K562 (cell line): ENCODE measurements around the gene NECAB2. TPM values are rescaled to one million over a fixed set of nuclear protein-coding genes. Genes with fewer than 3 reads are reported as not detected.

Experiments used
- ATAC-seq: fragments of 200-7000 bp; cut with Tn5 transposase; 3 replicates; pipeline ENCODE4 v1.9.1; 2020; ENCODE audit warnings: moderate library complexity
- BruUV-seq: library from RNA; stranded (reverse); fragments of 400-500 nt; replicated peaks from 2 replicates; lab custom pipeline; 2021; lab: Mats Ljungman, UMichigan
- CTCF ChIA-PET: fragments of 300-600 bp; formaldehyde crosslinking; extraction: SDS; loops from one replicate; lab custom pipeline; 2021; ENCODE audit warnings: low intra/inter-chr PET ratio; lab: Yijun Ruan, JAX
- POLR2A ChIA-PET: fragments of 300-600, 350-650 bp; sonication (Branson Sonifier 250); formaldehyde crosslinking; extraction: SDS; loops from one replicate; lab custom pipeline; 2021; ENCODE audit warnings: antibody characterized with exemption, inconsistent platforms; lab: Yijun Ruan, JAX
- DNase-seq, 4 experiments: peaks; one replicate each; pipeline versions ENCODE4 v3.0.0 to v3.0.0-alpha.2; 2011 to 2018; ENCODE audit warnings: low spot score in 3 of 4, mixed read lengths in 3 of 4; ENCODE audit errors: extremely low read depth in 1 of 4
- FAIRE-seq: peaks from 2 replicates; lab custom pipeline; 2011; peaks lifted over from hg19 to GRCh38; lab: Jason Lieb, UNC
- H2AFZ ChIP-seq: 2 replicates; pipeline ENCODE4 v1.6.0; 2011; ENCODE audit warnings: low read depth, low read length, control low read depth, inconsistent platforms
- H3K27ac ChIP-seq: fragments of 200-600 bp; 3 replicates; pipeline ENCODE4 v1.8.0; 2011; ENCODE audit warnings: low read depth, mild to moderate bottlenecking, control low read depth, inconsistent platforms, low read length, moderate library complexity, mixed read lengths; ENCODE audit errors: extremely low read depth
- H3K27me3 ChIP-seq, 2 experiments: fragments of 300-600 bp in 1 of 2; 2 replicates in 1 of 2; 3 replicates in 1 of 2; pipeline versions ENCODE4 v1.6.0 to v1.8.0; 2011; ENCODE audit warnings: inconsistent platforms in 2 of 2, low read length in 2 of 2, mild to moderate bottlenecking in 1 of 2, mixed read lengths in 1 of 2, moderate library complexity in 1 of 2; ENCODE audit not compliant: control insufficient read depth in 2 of 2, insufficient read depth in 2 of 2
- H3K36me3 ChIP-seq: fragments of 300-600 bp; 3 replicates; pipeline ENCODE4 v1.8.0; 2011; ENCODE audit warnings: mild to moderate bottlenecking, low read length, inconsistent platforms; ENCODE audit not compliant: control insufficient read depth, insufficient read depth
- H3K4me1 ChIP-seq, 2 experiments: fragments of 200-600 bp in 1 of 2; replicated peaks in 1 of 2; 2 replicates in 1 of 2; 3 replicates in 1 of 2; pipeline versions ENCODE4 v1.5.1 to v1.8.0; 2011; ENCODE audit warnings: inconsistent platforms in 2 of 2, low read length in 2 of 2, mild to moderate bottlenecking in 1 of 2, mixed read lengths in 1 of 2, moderate library complexity in 1 of 2; ENCODE audit not compliant: control insufficient read depth in 2 of 2, insufficient read depth in 2 of 2
- H3K4me2 ChIP-seq: 2 replicates; pipeline ENCODE4 v1.6.1; 2011; ENCODE audit warnings: low read length, control low read depth, inconsistent platforms, mixed read lengths; ENCODE audit not compliant: insufficient read depth
- H3K4me3 ChIP-seq: fragments of 200-600 bp; sonication (generic), shearing (Covaris generic); 2 replicates; pipeline ENCODE4 v1.5.1; 2016; ENCODE audit warnings: control low read depth, inconsistent platforms
- H3K79me2 ChIP-seq: fragments of 200-600 bp; 3 replicates; pipeline ENCODE4 v1.8.0; 2011; ENCODE audit warnings: low read length, inconsistent platforms; ENCODE audit not compliant: control insufficient read depth, insufficient read depth
- H3K9ac ChIP-seq, 2 experiments: 2 replicates each; pipeline versions ENCODE4 v1.6.0 to v1.6.1; 2011; ENCODE audit warnings: low read depth in 2 of 2, low read length in 2 of 2, control low read depth in 1 of 2, inconsistent platforms in 1 of 2, mild to moderate bottlenecking in 1 of 2, mixed read lengths in 1 of 2; ENCODE audit not compliant: insufficient read depth in 1 of 2
- H3K9me1 ChIP-seq: one replicate; pipeline ENCODE4 v1.6.0; 2011; ENCODE audit warnings: inconsistent platforms, mild to moderate bottlenecking, low read length, moderate library complexity; ENCODE audit not compliant: control insufficient read depth, insufficient read depth
- H3K9me3 ChIP-seq: replicated peaks from 2 replicates; pipeline ENCODE4 v1.5.1; 2011; ENCODE audit warnings: low read depth, low read length, inconsistent platforms; ENCODE audit not compliant: control insufficient read depth, insufficient read depth
- H4K20me1 ChIP-seq: replicated peaks from 2 replicates; pipeline ENCODE4 v1.6.1; 2011; ENCODE audit warnings: low read length, inconsistent platforms, mixed read lengths; ENCODE audit not compliant: control insufficient read depth, insufficient read depth
- BCOR ChIP-seq: fragments of 450-650 bp; IDR thresholded peaks from 2 replicates; pipeline ENCODE4 v1.6.1; 2016
- CBX1 ChIP-seq: sonication (generic); IDR thresholded peaks from 2 replicates; pipeline ENCODE4 v1.6.1; 2016; ENCODE audit warnings: antibody characterized with exemption, low read depth, mild to moderate bottlenecking
- RBM25 ChIP-seq: fragments of 200-400 bp; formaldehyde crosslinking; IDR thresholded peaks from 2 replicates; pipeline ENCODE4 v1.6.1; 2018; ENCODE audit warnings: low read length, low read depth, moderate library complexity; ENCODE audit not compliant: severe bottlenecking
- SMARCC2 ChIP-seq: fragments of 450-650 bp; IDR thresholded peaks from 2 replicates; pipeline ENCODE4 v1.6.1; 2017; ENCODE audit warnings: antibody characterized with exemption, moderate library complexity, mild to moderate bottlenecking, low read depth
- TCF7 ChIP-seq: sonication (generic); IDR thresholded peaks from 2 replicates; pipeline ENCODE4 v1.6.1; 2016; ENCODE audit warnings: antibody characterized with exemption, borderline replicate concordance
- whole genome bisulfite sequencing: fragments of 100-300 bp; shearing (Covaris generic); methylation state at CpG from one replicate; pipeline ENCODE4 v1.1.6; 2016; ENCODE audit warnings: low coverage, mixed read lengths; ENCODE audit not compliant: insufficient coverage; ENCODE audit errors: missing lambda C conversion rate; 5-methylcytosine and 5-hydroxymethylcytosine counted together
- in situ Hi-C: fragments of 300-500 bp; cut with MboI; formaldehyde crosslinking; loops from 4 replicates; pipeline ENCODE4 v1.15.0; 2018; ENCODE audit warnings: inconsistent platforms, mixed read lengths
- intact Hi-C: fragments of 100-400 bp; cut with micrococcal nuclease; formaldehyde crosslinking; loops from 2 replicates; pipeline ENCODE4 v1.14.2; 2022
- polyA plus RNA-seq, 8 experiments: library from polyadenylated mRNA; depleted of rRNA in 4 of 8; stranded (reverse) in 5 of 8; unstranded in 3 of 8; fragments of >200 nt; fragmentation: Nextera tagmentation in 2 of 8; fragmentation: Illumina TruSeq in 1 of 8; extraction: Ambion mirVana in 2 of 8; extraction: Trizol in 1 of 8; gene quantifications; 2 replicates each; pipeline versions ENCODE4 v1.2.1 to v1.2.3, GENCODE V29; 2011 to 2014; ENCODE audit warnings: inconsistent platforms in 1 of 8, missing spikeins in 1 of 8
- total RNA-seq, 7 experiments: library from RNA; depleted of rRNA in 6 of 7; stranded (reverse); fragments of >200 nt in 6 of 7; fragmentation: Illumina TruSeq in 2 of 7; extraction: Trizol in 2 of 7; gene quantifications; 2 replicates each; pipeline versions ENCODE4 v1.2.1 to v1.2.3, GENCODE V29; 2011 to 2021; ENCODE audit warnings: low replicate concordance in 1 of 7
- TF ChIP-seq, protein P1 (sequence below): sonication (generic); formaldehyde crosslinking; IDR thresholded peaks from 2 replicates; pipeline ENCODE4 v1.9.0; 2022; ENCODE audit warnings: mild to moderate bottlenecking, missing genetic modification reagents

Gene NECAB2
- total and polyA plus RNA-seq, 9 of the 15 experiments (the other 6 are each of a cell fraction or from before 2014, with no cell fraction given), result 0.03 to 0.28 TPM; not detected in 7

DNA sequence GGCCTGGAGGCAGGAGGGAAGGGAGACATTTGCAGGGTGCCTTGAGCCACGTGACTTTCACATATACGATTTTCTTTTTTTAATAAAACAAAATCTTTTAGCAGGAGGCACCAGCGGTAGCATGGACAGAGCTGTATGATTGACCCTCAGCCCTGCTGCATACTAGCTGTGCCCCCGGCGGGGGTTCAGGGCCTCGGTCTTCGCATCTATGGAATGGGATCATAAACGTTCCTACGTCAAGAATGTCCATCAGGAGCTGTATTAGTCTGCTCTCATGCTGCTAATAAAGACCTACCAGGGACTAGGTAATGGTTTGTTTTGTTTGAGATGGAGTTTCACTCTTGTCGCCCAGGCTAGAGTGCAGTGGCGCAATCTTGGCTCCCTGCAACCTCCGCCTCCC lies 47.4 kb downstream of the NECAB2 start:
- POLR2A ChIA-PET, result interaction anchor here (1.0 to 1.1 kb wide), 2 partner anchors 25 to 31 kb away, joined by 3 to 4 read pairs; no protein-coding TSS in a partner anchor
- ATAC-seq (no peak), DNase-seq (no peak), FAIRE-seq (no peak)
- WGBS, result 57% methylated on average over 12 of the region's 12 CpGs
- Histone ChIP-seq H3K9me3 (no peaks in the 10 kb centered on the region), H3K4me2 (no peak overlapping the region), H3K27me3 (peaks cover 10 to 30% of the 10 kb centered on the region in 2 experiments; a peak in 4 of 5 replicates), H3K4me1 (peaks cover 10 to 19% of the 10 kb centered on the region in 2 experiments; a peak in 4 of 5 replicates), H3K9ac (no peak overlapping the region), H3K36me3 (no peaks in the 10 kb centered on the region), H3K79me2 (no peaks in the 10 kb centered on the region), H3K4me3 (no peak overlapping the region), H3K27ac (no peak overlapping the region), H2AFZ (no peak overlapping the region), H4K20me1 (no peaks in the 10 kb centered on the region), H3K9me1 (no peaks in the 10 kb centered on the region)
- BruUV-seq, result no TSS peak
- CTCF ChIA-PET, result no interaction called here
- in situ Hi-C loops (no loop called here), intact Hi-C loops (loop anchor here (2.0 kb wide), 1 partner anchor 27 kb away; the partner anchor contains the start of gene SLC38A8)
- peak; percentile 81 for TF ChIP-seq BCOR
- TF ChIP-seq RBM25, result peak; percentile 67
- TF ChIP-seq, protein P1, sequence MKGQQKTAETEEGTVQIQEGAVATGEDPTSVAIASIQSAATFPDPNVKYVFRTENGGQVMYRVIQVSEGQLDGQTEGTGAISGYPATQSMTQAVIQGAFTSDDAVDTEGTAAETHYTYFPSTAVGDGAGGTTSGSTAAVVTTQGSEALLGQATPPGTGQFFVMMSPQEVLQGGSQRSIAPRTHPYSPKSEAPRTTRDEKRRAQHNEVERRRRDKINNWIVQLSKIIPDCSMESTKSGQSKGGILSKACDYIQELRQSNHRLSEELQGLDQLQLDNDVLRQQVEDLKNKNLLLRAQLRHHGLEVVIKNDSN (CRISPR knock-in tag), result peak; percentile 36
- no peak for TF ChIP-seq TCF7
- 0 out of 2 replicates have a peak, but pooled peaks have one; percentile 38 for TF ChIP-seq CBX1
- no peak for TF ChIP-seq SMARCC2
